Kidney epithelial cell (primary cell): ENCODE results near the gene CNBD2. TPM values are rescaled to one million over a fixed set of nuclear protein-coding genes. Genes with fewer than 3 reads are reported as not detected.
A peak's percentile ranks its signal among the peaks of the same experiment; 100 is the strongest.
"Not testable (repeated sequence)": the region's sequence is repeated elsewhere in the genome, so short reads cannot be mapped to it uniquely, and the experiment has no call there.

Source experiments
- DNase-seq: peaks from one replicate; pipeline ENCODE4 v3.0.0-alpha.2; 2010; ENCODE audit warnings: low read depth
- H3K27me3 ChIP-seq: 2 replicates; pipeline ENCODE4 v1.6.0; 2011; ENCODE audit warnings: low read length; ENCODE audit not compliant: control insufficient read depth, insufficient read depth
- H3K36me3 ChIP-seq: 2 replicates; pipeline ENCODE4 v1.5.1; 2011; ENCODE audit warnings: low read length; ENCODE audit not compliant: control insufficient read depth, insufficient read depth
- H3K4me3 ChIP-seq: 2 replicates; pipeline ENCODE4 v1.5.1; 2011; ENCODE audit warnings: low read depth, mild to moderate bottlenecking, control low read depth, low read length
- total RNA-seq: library from RNA; depleted of rRNA; stranded (reverse); fragments of >200 nt; gene quantifications from 2 replicates; pipeline ENCODE4 v1.2.3, GENCODE V29; 2015
- TF ChIP-seq, protein P1 (sequence below): IDR thresholded peaks from 2 replicates; pipeline ENCODE4 v1.5.1; 2011; ENCODE audit warnings: mild to moderate bottlenecking, moderate library complexity, low read length, control low read depth, inconsistent platforms; ENCODE audit not compliant: insufficient read depth, poor library complexity, severe bottlenecking

The CNBD2 gene
- total RNA-seq, 1 donor from 2014 or later: 5.6 TPM

GRCh38 chr20:35992713-35993335 lies 24.4 kb downstream of the CNBD2 start:
- Histone ChIP-seq H3K4me3 (no peak overlapping the region), H3K27me3 (no peaks in the 10 kb centered on the region), H3K36me3 (no peaks in the 10 kb centered on the region)
- TF ChIP-seq, protein P1, sequence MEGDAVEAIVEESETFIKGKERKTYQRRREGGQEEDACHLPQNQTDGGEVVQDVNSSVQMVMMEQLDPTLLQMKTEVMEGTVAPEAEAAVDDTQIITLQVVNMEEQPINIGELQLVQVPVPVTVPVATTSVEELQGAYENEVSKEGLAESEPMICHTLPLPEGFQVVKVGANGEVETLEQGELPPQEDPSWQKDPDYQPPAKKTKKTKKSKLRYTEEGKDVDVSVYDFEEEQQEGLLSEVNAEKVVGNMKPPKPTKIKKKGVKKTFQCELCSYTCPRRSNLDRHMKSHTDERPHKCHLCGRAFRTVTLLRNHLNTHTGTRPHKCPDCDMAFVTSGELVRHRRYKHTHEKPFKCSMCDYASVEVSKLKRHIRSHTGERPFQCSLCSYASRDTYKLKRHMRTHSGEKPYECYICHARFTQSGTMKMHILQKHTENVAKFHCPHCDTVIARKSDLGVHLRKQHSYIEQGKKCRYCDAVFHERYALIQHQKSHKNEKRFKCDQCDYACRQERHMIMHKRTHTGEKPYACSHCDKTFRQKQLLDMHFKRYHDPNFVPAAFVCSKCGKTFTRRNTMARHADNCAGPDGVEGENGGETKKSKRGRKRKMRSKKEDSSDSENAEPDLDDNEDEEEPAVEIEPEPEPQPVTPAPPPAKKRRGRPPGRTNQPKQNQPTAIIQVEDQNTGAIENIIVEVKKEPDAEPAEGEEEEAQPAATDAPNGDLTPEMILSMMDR: peak; percentile 84
- DNase-seq: no peak

- Histone ChIP-seq H3K36me3 (no peaks in the 10 kb centered on the region), H3K27me3 (no peaks in the 10 kb centered on the region), H3K4me3 (no peak overlapping the region)
- TF ChIP-seq, protein P1: peak; percentile 97
- DNase-seq: peak; percentile 43
Observed at GRCh38 chr20:35994994-35995453, 26.6 kb downstream of the CNBD2 start.

DNA sequence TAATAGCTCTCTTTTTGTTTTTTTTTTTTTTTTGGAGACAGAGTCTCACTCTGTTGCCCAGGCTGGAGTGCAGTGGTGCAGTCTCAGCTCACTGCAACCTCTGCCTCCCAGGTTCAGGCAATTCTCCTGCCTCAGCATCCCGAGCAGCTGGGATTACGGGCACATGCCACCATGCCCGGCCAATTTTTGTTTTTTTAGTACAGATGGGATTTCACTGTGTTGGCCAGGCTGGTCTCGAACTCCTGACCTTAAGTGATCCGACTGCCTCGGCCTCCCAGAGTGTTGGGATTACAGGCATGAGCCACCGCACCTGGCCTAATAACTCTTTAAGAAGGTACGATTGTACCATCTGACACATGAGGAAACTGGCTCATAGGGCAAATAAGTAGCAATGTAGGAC lies 28.1 kb downstream of the CNBD2 start:
- not testable (repeated sequence) for H3K27me3 ChIP-seq, H3K4me3 ChIP-seq, DNase-seq, H3K36me3 ChIP-seq

DNA sequence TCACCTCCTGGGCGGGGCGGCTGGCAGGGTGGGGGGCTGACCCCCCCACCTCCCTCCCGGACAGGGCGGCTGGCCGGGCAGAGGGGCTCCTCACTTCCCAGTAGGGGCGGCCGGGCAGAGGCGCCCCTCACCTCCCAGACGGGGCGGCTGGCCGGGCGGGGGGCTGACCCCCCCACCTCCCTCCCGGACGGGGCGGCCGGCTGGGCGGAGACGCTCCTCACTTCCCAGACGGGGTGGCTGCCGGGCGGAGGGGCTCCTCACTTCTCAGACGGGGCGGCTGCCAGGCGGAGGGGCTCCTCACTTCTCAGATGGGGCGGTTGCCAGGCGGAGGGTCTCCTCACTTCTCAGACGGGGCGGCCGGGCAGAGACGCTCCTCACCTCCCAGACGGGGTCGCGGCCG lies 32.9 kb downstream of the CNBD2 start:
- DNase-seq, H3K36me3 ChIP-seq, H3K4me3 ChIP-seq, H3K27me3 ChIP-seq: not testable (repeated sequence)

GRCh38 chr20:36002855-36003254 lies 34.5 kb downstream of the CNBD2 start:
- no peaks in the 10 kb centered on the region for H3K36me3 ChIP-seq
- no peaks in the 10 kb centered on the region for H3K27me3 ChIP-seq
- no peak overlapping the region for H3K4me3 ChIP-seq
- TF ChIP-seq, protein P1: no peak
- no peak for DNase-seq

- no peaks in the 10 kb centered on the region for H3K36me3 ChIP-seq
- TF ChIP-seq, protein P1: no peak
- H3K4me3 ChIP-seq: no peak overlapping the region
- no peak for DNase-seq
- H3K27me3 ChIP-seq: no peaks in the 10 kb centered on the region
Observed at GRCh38 chr20:36004045-36004444, 35.7 kb downstream of the CNBD2 start.

GRCh38 chr20:36008461-36009035 lies 40.2 kb downstream of the CNBD2 start:
- Histone ChIP-seq H3K27me3 (no peaks in the 10 kb centered on the region), H3K4me3 (no peak overlapping the region), H3K36me3 (no peaks in the 10 kb centered on the region)
- no peak for DNase-seq
- TF ChIP-seq, protein P1: no peak
